Endodermal cell (in vitro differentiated cells): Measurements from ENCODE around the gene TTC16. TPM values are rescaled to one million over a fixed set of nuclear protein-coding genes. Genes with fewer than 3 reads are reported as not detected.

Experiments used
- DNase-seq: peaks from one replicate; pipeline ENCODE4 v3.0.0-alpha.2; 2017
- H3K27ac ChIP-seq: 2 replicates; pipeline ENCODE4 v1.5.1; 2013; ENCODE audit warnings: mild to moderate bottlenecking, low read depth, low read length, moderate library complexity
- H3K27me3 ChIP-seq: 2 replicates; pipeline ENCODE4 v1.6.1; 2013; ENCODE audit warnings: mild to moderate bottlenecking, low read length, moderate library complexity; ENCODE audit not compliant: insufficient read depth, control insufficient read depth, poor library complexity, severe bottlenecking
- H3K36me3 ChIP-seq: 2 replicates; pipeline ENCODE4 v1.7.0; 2013; ENCODE audit warnings: mild to moderate bottlenecking, low read length, moderate library complexity; ENCODE audit not compliant: control insufficient read depth, insufficient read depth
- H3K4me1 ChIP-seq: one replicate; pipeline ENCODE4 v1.7.0; 2013; ENCODE audit warnings: low read length; ENCODE audit not compliant: control insufficient read depth, insufficient read depth
- H3K4me3 ChIP-seq: 2 replicates; pipeline ENCODE4 v1.5.1; 2013; ENCODE audit warnings: mild to moderate bottlenecking, low read length, moderate library complexity
- H3K9ac ChIP-seq: 2 replicates; pipeline ENCODE4 v1.6.1; 2013; ENCODE audit warnings: mild to moderate bottlenecking, low read length, moderate library complexity; ENCODE audit not compliant: poor library complexity, severe bottlenecking; ENCODE audit errors: extremely low read depth
- H3K9me3 ChIP-seq: 2 replicates; pipeline ENCODE4 v1.6.1; 2013; ENCODE audit warnings: mild to moderate bottlenecking, low read length, moderate library complexity; ENCODE audit not compliant: control insufficient read depth
- H3K27ac Mint-ChIP-seq: 2 replicates; pipeline ENCODE4 v1.8.0; 2020; ENCODE audit warnings: mixed read lengths
- H3K27me3 Mint-ChIP-seq: 2 replicates; pipeline ENCODE4 v1.8.0; 2021; ENCODE audit warnings: mild to moderate bottlenecking, mixed read lengths; ENCODE audit not compliant: insufficient read depth
- H3K36me3 Mint-ChIP-seq: 2 replicates; pipeline ENCODE4 v1.8.0; 2020; ENCODE audit warnings: low read depth, mixed read lengths
- H3K4me1 Mint-ChIP-seq: 2 replicates; pipeline ENCODE4 v1.8.0; 2020; ENCODE audit warnings: mixed read lengths
- H3K4me3 Mint-ChIP-seq: 2 replicates; pipeline ENCODE4 v1.8.0; 2020; ENCODE audit warnings: mild to moderate bottlenecking, moderate library complexity, mixed read lengths
- H3K9me3 Mint-ChIP-seq: 2 replicates; pipeline ENCODE4 v1.8.0; 2020; ENCODE audit warnings: mild to moderate bottlenecking, mixed read lengths
- WGBS, 2 experiments: methylation state at CpG; one replicate each; pipeline versions ENCODE4 v1.1.5 to v1.1.7; 2013; ENCODE audit warnings: missing lambda C conversion rate in 2 of 2, mixed read lengths in 1 of 2; ENCODE audit not compliant: insufficient coverage in 1 of 2, insufficient read length in 1 of 2; 5-methylcytosine and 5-hydroxymethylcytosine counted together
- total RNA-seq, 2 donors: library from RNA; stranded (reverse); fragmentation: NEBNext Ultra II Directional in 1 of 2; extraction: Animal tissue kit (Norgen Biotek cat#: 25700) in 1 of 2; gene quantifications; 2 replicates in 1 of 2; 3 replicates in 1 of 2; pipeline ENCODE4 v1.2.1, GENCODE V29; 2021
- TF ChIP-seq, protein P1 (sequence below): fragments of 200-600 bp; sonication (generic); conservative IDR thresholded peaks from 2 replicates; pipeline ENCODE4 v1.5.0; 2021; ENCODE audit warnings: antibody characterized with exemption, mild to moderate bottlenecking

The TTC16 gene
- total RNA-seq, 2 donors from 2014 or later, result not detected

DNA sequence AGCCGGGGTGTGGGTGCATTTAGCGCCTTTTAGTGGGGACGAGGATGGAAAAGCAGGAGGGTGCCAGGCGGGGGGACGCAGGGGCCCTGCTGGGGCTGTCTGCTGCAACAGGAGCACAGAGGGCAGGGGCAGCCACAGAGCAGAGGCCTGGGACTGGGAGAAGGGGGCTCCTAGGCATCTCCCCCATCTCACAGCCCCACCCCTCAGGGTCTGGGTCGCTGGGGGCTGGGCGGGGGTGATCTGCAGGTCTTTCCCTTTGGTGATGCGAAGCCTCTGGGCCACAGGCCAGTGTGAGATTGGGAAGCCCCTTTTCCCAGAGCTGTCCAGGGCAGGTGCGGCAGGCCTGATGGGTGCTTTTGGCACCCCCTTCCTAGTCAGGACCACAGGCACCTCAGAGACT, 14.4 kb downstream of the TTC16 start:
- H3K36me3 ChIP-seq, result no peaks in the 10 kb centered on the region
- no peak overlapping the region for H3K27ac Mint-ChIP-seq
- no peaks in the 10 kb centered on the region for H3K27me3 Mint-ChIP-seq
- no peaks in the 10 kb centered on the region for H3K9me3 Mint-ChIP-seq
- no peak overlapping the region for H3K4me3 ChIP-seq
- no peak for DNase-seq
- no peaks in the 10 kb centered on the region for H3K27me3 ChIP-seq
- H3K4me1 Mint-ChIP-seq, result no peaks in the 10 kb centered on the region
- no peaks in the 10 kb centered on the region for H3K36me3 Mint-ChIP-seq
- H3K4me3 Mint-ChIP-seq, result no peak overlapping the region
- H3K27ac ChIP-seq, result no peak overlapping the region
- 81 to 93% methylated on average over 5 to 9 of the region's 9 CpGs for WGBS, 2 experiments
- TF ChIP-seq, protein P1, sequence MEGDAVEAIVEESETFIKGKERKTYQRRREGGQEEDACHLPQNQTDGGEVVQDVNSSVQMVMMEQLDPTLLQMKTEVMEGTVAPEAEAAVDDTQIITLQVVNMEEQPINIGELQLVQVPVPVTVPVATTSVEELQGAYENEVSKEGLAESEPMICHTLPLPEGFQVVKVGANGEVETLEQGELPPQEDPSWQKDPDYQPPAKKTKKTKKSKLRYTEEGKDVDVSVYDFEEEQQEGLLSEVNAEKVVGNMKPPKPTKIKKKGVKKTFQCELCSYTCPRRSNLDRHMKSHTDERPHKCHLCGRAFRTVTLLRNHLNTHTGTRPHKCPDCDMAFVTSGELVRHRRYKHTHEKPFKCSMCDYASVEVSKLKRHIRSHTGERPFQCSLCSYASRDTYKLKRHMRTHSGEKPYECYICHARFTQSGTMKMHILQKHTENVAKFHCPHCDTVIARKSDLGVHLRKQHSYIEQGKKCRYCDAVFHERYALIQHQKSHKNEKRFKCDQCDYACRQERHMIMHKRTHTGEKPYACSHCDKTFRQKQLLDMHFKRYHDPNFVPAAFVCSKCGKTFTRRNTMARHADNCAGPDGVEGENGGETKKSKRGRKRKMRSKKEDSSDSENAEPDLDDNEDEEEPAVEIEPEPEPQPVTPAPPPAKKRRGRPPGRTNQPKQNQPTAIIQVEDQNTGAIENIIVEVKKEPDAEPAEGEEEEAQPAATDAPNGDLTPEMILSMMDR, result no peak
- no peaks in the 10 kb centered on the region for H3K9me3 ChIP-seq
- no peaks in the 10 kb centered on the region for H3K4me1 ChIP-seq
- H3K9ac ChIP-seq, result no peak overlapping the region

DNA sequence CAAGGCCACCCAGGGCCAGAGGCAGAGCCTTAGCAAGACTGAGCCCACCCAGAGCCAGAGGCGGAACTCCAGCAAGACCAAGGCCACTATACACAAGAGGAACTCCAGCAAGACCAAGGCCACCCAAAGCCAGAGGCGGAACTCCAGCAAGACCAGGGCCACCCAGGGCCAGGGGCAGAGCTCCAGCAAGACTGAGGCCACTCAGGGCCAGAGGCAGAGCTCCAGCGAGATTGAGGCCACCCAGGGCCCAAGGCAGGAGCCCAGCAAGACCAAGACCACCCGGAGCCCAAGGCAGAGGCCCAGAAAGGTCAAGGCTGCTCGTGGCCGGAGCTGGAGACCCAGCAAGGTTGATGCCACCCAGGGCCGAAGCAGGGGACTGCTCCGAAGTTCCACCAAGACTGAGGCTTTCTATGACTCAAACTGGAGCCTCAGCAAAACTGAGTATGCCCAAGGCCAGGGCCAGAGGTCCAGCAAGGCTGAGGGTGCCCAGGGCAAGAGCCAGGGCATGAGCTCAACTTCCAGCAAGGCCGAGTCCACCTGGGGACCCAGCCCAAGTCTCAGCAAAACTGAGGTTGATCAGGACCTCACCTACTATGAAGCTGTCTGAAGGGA, 15.0 kb downstream of the TTC16 start:
- Mint-ChIP-seq H3K9me3 (no peaks in the 10 kb centered on the region), H3K36me3 (no peaks in the 10 kb centered on the region), H3K4me3 (no peak overlapping the region), H3K4me1 (no peaks in the 10 kb centered on the region), H3K27ac (no peak overlapping the region), H3K27me3 (no peaks in the 10 kb centered on the region)
- no peak for DNase-seq
- Histone ChIP-seq H3K27me3 (no peaks in the 10 kb centered on the region), H3K4me3 (no peak overlapping the region), H3K27ac (no peak overlapping the region), H3K9ac (no peak overlapping the region), H3K9me3 (no peaks in the 10 kb centered on the region), H3K36me3 (no peaks in the 10 kb centered on the region), H3K4me1 (no peaks in the 10 kb centered on the region)
- 86 to 89% methylated on average over 4 to 9 of the region's 9 CpGs for WGBS, 2 experiments
- TF ChIP-seq, protein P1, result no peak

DNA sequence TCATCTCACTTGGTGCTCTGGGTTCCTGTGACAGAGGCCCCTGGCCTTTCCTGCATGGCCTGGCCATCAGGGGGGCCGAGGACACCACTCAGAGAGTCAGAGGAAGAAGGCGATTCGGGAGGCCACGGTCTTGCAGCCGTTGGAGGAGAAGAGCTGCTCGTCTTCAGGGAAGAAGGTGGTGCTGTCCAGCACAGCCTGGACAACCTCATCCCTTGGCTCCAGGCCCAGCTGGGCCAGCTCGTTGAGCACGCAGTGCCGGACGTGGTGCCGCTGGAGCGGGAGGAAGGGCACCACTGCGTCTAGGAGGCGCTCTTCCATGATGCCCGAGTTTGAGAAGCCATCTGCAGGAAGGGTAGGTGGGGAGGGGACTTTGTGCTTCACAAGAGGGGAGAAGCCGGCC, 16.1 kb downstream of the TTC16 start:
- H3K9me3 Mint-ChIP-seq, result no peaks in the 10 kb centered on the region
- H3K27ac ChIP-seq, result no peak overlapping the region
- 90 to 92% methylated on average over 14 to 16 of the region's 16 CpGs for WGBS, 2 experiments
- H3K27me3 ChIP-seq, result no peaks in the 10 kb centered on the region
- no peak overlapping the region for H3K4me3 ChIP-seq
- no peaks in the 10 kb centered on the region for H3K4me1 Mint-ChIP-seq
- no peak overlapping the region for H3K4me3 Mint-ChIP-seq
- no peaks in the 10 kb centered on the region for H3K36me3 Mint-ChIP-seq
- no peaks in the 10 kb centered on the region for H3K9me3 ChIP-seq
- H3K9ac ChIP-seq, result no peak overlapping the region
- no peak overlapping the region for H3K27ac Mint-ChIP-seq
- no peaks in the 10 kb centered on the region for H3K27me3 Mint-ChIP-seq
- TF ChIP-seq, protein P1, result no peak
- DNase-seq, result no peak
- no peaks in the 10 kb centered on the region for H3K36me3 ChIP-seq
- H3K4me1 ChIP-seq, result no peaks in the 10 kb centered on the region
